D341Med (cell line): ENCODE results near the gene C10orf90.
"Not testable (repeated sequence)": the region's sequence is repeated elsewhere in the genome, so short reads cannot be mapped to it uniquely, and the experiment has no call there.

Experiments used
- DNase-seq: peaks from one replicate; pipeline ENCODE4 v3.0.0; 2012; ENCODE audit warnings: low spot score

C10orf90 gene

GRCh38 chr10:126391192-126391885 is 279.2 kb downstream of the C10orf90 start:
- no peak for DNase-seq

GRCh38 chr10:126390324-126390723 is 280.2 kb downstream of the C10orf90 start:
- DNase-seq: no peak

- no peak for DNase-seq
Observed at GRCh38 chr10:126387931-126388911, 282.3 kb downstream of the C10orf90 start, which contains the start of gene ADAM12. TSS of gene ADAM12 (minus strand) at chr10:126388477. CDS start at chr10:126388145, 332 bp downstream.

- no peak for DNase-seq
Observed at GRCh38 chr10:126387041-126387921, 283.2 kb downstream of the C10orf90 start.

GRCh38 chr10:126384269-126384873 is 286.1 kb downstream of the C10orf90 start:
- DNase-seq: no peak

GRCh38 chr10:126380352-126381076 is 290.0 kb downstream of the C10orf90 start:
- no peak for DNase-seq

GRCh38 chr10:126379166-126379565 is 291.3 kb downstream of the C10orf90 start:
- DNase-seq: not testable (repeated sequence)

- no peak for DNase-seq
Observed at GRCh38 chr10:126376956-126377355, 293.5 kb downstream of the C10orf90 start.

DNA sequence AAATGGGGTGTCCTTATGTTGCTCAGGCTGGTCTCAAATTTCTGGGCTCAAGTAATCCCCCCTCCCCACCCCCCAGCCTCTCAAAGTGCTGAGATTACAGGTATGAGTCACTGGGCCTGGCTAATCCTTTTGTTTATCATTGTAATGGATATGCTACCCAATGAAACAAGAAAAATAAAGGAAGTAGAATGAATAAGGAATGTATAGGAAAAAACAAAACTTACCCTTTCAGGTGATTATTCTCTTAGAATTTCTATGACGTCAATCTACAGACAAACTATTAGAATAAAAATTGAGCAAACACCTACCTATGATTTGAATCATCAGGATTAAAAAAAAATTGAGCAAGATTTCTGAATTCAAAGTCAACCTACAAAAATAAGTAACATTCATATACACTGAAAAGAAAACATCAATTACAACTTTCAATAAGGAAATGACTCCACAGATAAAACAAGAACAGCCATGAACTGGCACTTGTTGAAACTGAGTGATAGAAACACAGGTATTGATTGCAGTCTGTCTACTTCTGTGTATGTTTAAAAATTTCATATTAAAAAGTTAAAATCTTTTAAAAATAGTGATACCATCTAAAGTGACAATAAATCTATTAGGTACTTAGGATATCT is 294.5 kb downstream of the C10orf90 start:
- DNase-seq: no peak

DNA sequence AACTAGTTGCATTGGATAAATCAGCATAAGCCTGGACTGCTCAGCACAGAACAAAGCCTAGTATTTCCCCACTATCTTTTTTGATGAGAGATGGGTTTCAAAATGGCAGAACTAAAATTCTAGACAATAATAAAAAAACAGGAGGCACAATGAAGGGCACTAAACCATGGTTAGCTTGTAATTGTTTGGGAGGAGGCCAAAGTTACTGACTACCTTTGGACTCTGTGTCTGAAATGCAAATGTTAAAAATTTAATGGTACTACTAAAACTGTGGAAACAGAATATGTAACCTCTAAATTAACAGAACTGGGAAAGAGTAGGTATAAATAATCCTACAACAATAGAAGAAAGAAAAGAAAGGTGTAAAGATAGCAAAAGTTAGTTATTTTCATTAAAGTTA is 295.2 kb downstream of the C10orf90 start:
- DNase-seq: no peak
